SIG-M5 (cell line): ENCODE results near the gene ABCB1.
"Not testable (repeated sequence)": the region's sequence is repeated elsewhere in the genome, so short reads cannot be mapped to it uniquely, and the experiment has no call there.

Experiments
- DNase-seq: peaks from one replicate; lab custom pipeline; 2025; lab: John Stamatoyannopoulos, UW

ABCB1 gene

GRCh38 chr7:87574630-87575029 is 26.1 kb downstream of the ABCB1 start:
- DNase-seq, result no peak

- DNase-seq, result not testable (repeated sequence)
These were observed 28.2 kb downstream of the ABCB1 start for GRCh38 chr7:87572513-87572912.

- no peak for DNase-seq
These were observed 30.5 kb downstream of the ABCB1 start for GRCh38 chr7:87570178-87570577.

- no peak for DNase-seq
These were observed 33.6 kb downstream of the ABCB1 start for GRCh38 chr7:87567052-87567451.

- no peak for DNase-seq
These were observed 34.3 kb downstream of the ABCB1 start for GRCh38 chr7:87566311-87566900.

GRCh38 chr7:87565877-87566276 is 34.8 kb downstream of the ABCB1 start:
- no peak for DNase-seq

GRCh38 chr7:87564296-87564963 is 36.3 kb downstream of the ABCB1 start:
- no peak for DNase-seq

GRCh38 chr7:87561702-87562101 is 39.0 kb downstream of the ABCB1 start:
- DNase-seq, result no peak

- DNase-seq, result no peak
These were observed 39.6 kb downstream of the ABCB1 start for GRCh38 chr7:87561102-87561501.

- no peak for DNase-seq
These were observed 48.3 kb downstream of the ABCB1 start for GRCh38 chr7:87552351-87552900.

- DNase-seq, result no peak
These were observed 52.4 kb downstream of the ABCB1 start for GRCh38 chr7:87548123-87548919.

- no peak for DNase-seq
These were observed 54.9 kb downstream of the ABCB1 start for GRCh38 chr7:87545760-87546159.

GRCh38 chr7:87543623-87544022 is 57.1 kb downstream of the ABCB1 start:
- no peak for DNase-seq

- no peak for DNase-seq
These were observed 59.0 kb downstream of the ABCB1 start for GRCh38 chr7:87541648-87542047.

- no peak for DNase-seq
These were observed 62.6 kb downstream of the ABCB1 start for GRCh38 chr7:87538052-87538451.

GRCh38 chr7:87534072-87534471 is 66.6 kb downstream of the ABCB1 start:
- no peak for DNase-seq

- DNase-seq, result no peak
These were observed 70.6 kb downstream of the ABCB1 start for GRCh38 chr7:87530126-87530525.

GRCh38 chr7:87528730-87529129 is 72.0 kb downstream of the ABCB1 start:
- no peak for DNase-seq

- no peak for DNase-seq
These were observed 81.9 kb downstream of the ABCB1 start for GRCh38 chr7:87518735-87519134.

GRCh38 chr7:87517891-87518290 is 82.8 kb downstream of the ABCB1 start:
- DNase-seq, result no peak

GRCh38 chr7:87517136-87517815 is 83.4 kb downstream of the ABCB1 start:
- no peak for DNase-seq

GRCh38 chr7:87513735-87514335 is 86.8 kb downstream of the ABCB1 start:
- DNase-seq, result no peak
